IMR-90 (cell line): ENCODE results near the gene IKBIP. TPM values are rescaled to one million over a fixed set of nuclear protein-coding genes. Genes with fewer than 3 reads are reported as not detected.

Experiments used
- ATAC-seq: fragments of 200-7000 bp; cut with Tn5 transposase; 2 replicates; pipeline ENCODE4 v1.9.1; 2020; ENCODE audit warnings: low read depth, mild to moderate bottlenecking, moderate library complexity
- BruUV-seq: library from RNA; stranded (reverse); fragments of 400-500 nt; replicated peaks from 2 replicates; lab custom pipeline; 2021; lab: Mats Ljungman, UMichigan
- CTCF ChIA-PET: fragments of 300-600 bp; formaldehyde crosslinking; extraction: SDS; loops from one replicate; lab custom pipeline; 2021; ENCODE audit warnings: antibody characterized with exemption; lab: Yijun Ruan, JAX
- POLR2A ChIA-PET: fragments of 300-600 bp; sonication (Branson Sonifier 250); formaldehyde crosslinking; loops from one replicate; lab custom pipeline; 2022; ENCODE audit warnings: antibody characterized with exemption; ENCODE audit not compliant: unreplicated experiment; lab: Charles Lee
- DNase-seq: peaks from one replicate; pipeline ENCODE4 v3.0.0; 2013
- H2AFZ ChIP-seq: replicated peaks from 2 replicates; pipeline ENCODE3; 2013; ENCODE audit warnings: low read length, mild to moderate bottlenecking; ENCODE audit not compliant: poor library complexity
- H2AK5ac ChIP-seq: 2 replicates; pipeline ENCODE4 v1.6.1; 2013; ENCODE audit warnings: low read depth, low read length, inconsistent platforms
- H2AK9ac ChIP-seq: replicated peaks from 2 replicates; pipeline ENCODE3; 2013; ENCODE audit warnings: mild to moderate bottlenecking, low read depth, low read length, moderate library complexity; ENCODE audit not compliant: poor library complexity
- H2BK120ac ChIP-seq: 2 replicates; pipeline ENCODE4 v1.6.1; 2013; ENCODE audit warnings: low read depth, low read length, inconsistent platforms
- H2BK15ac ChIP-seq: 3 replicates; pipeline ENCODE4 v1.6.1; 2013; ENCODE audit warnings: low read depth, low read length, inconsistent platforms
- H2BK20ac ChIP-seq: 2 replicates; pipeline ENCODE4 v1.6.1; 2013; ENCODE audit warnings: low read depth, mild to moderate bottlenecking, inconsistent platforms, low read length, moderate library complexity
- H2BK5ac ChIP-seq: 2 replicates; pipeline ENCODE4 v1.6.1; 2013; ENCODE audit warnings: mild to moderate bottlenecking, low read depth, low read length, inconsistent platforms; ENCODE audit not compliant: poor library complexity, severe bottlenecking
- H3K14ac ChIP-seq: replicated peaks from 2 replicates; pipeline ENCODE4 v1.6.1; 2013; ENCODE audit warnings: low read depth, low read length, inconsistent platforms
- H3K18ac ChIP-seq: 2 replicates; pipeline ENCODE4 v1.6.1; 2013; ENCODE audit warnings: low read depth, low read length, control low read depth
- H3K23ac ChIP-seq: 2 replicates; pipeline ENCODE4 v1.6.1; 2013; ENCODE audit warnings: low read depth, low read length, inconsistent platforms
- H3K27ac ChIP-seq: 2 replicates; pipeline ENCODE4 v1.5.1; 2013; ENCODE audit warnings: mild to moderate bottlenecking, control low read depth, low read length; ENCODE audit not compliant: insufficient read depth
- H3K27me3 ChIP-seq: 2 replicates; pipeline ENCODE4 v1.6.1; 2013; ENCODE audit warnings: low read length; ENCODE audit not compliant: control insufficient read depth, insufficient read depth
- H3K36me3 ChIP-seq: 2 replicates; pipeline ENCODE4 v1.6.1; 2013; ENCODE audit warnings: low read length, mixed read lengths; ENCODE audit not compliant: control insufficient read depth, insufficient read depth
- H3K4ac ChIP-seq: 2 replicates; pipeline ENCODE4 v1.6.1; 2013; ENCODE audit warnings: low read depth, low read length, inconsistent platforms
- H3K4me1 ChIP-seq: 2 replicates; pipeline ENCODE4 v1.6.1; 2013; ENCODE audit warnings: low read length, mixed read lengths; ENCODE audit not compliant: control insufficient read depth, insufficient read depth
- H3K4me2 ChIP-seq: 2 replicates; pipeline ENCODE4 v1.6.1; 2013; ENCODE audit warnings: low read depth, mild to moderate bottlenecking, control low read depth, low read length, moderate library complexity
- H3K4me3 ChIP-seq: 2 replicates; pipeline ENCODE4 v1.5.1; 2013; ENCODE audit warnings: low read depth, mild to moderate bottlenecking, control low read depth, low read length, moderate library complexity; ENCODE audit not compliant: insufficient read depth
- H3K56ac ChIP-seq: 2 replicates; pipeline ENCODE4 v1.6.1; 2013; ENCODE audit warnings: low read length, inconsistent platforms; ENCODE audit not compliant: insufficient read depth; ENCODE audit errors: extremely low read depth
- H3K79me1 ChIP-seq, 2 experiments: 2 replicates each; pipeline ENCODE4 v1.6.1; 2013; ENCODE audit warnings: low read length in 2 of 2, inconsistent platforms in 1 of 2, low read depth in 1 of 2
- H3K9ac ChIP-seq: 2 replicates; pipeline ENCODE4 v1.6.1; 2013; ENCODE audit warnings: low read depth, low read length, control low read depth
- H3K9me1 ChIP-seq: 2 replicates; pipeline ENCODE4 v1.6.1; 2013; ENCODE audit warnings: low read length, inconsistent platforms; ENCODE audit not compliant: insufficient read depth
- H3K9me3 ChIP-seq: 2 replicates; pipeline ENCODE4 v1.6.1; 2013; ENCODE audit warnings: low read length; ENCODE audit not compliant: control insufficient read depth, insufficient read depth
- H4K20me1 ChIP-seq: 2 replicates; pipeline ENCODE4 v1.6.1; 2013; ENCODE audit warnings: low read length, inconsistent platforms; ENCODE audit not compliant: insufficient read depth
- H4K5ac ChIP-seq: 2 replicates; pipeline ENCODE4 v1.6.1; 2013; ENCODE audit warnings: mild to moderate bottlenecking, low read depth, low read length, control low read depth
- H4K8ac ChIP-seq, 2 experiments: 2 replicates each; pipeline ENCODE4 v1.6.1; 2013; ENCODE audit warnings: low read depth in 2 of 2, low read length in 2 of 2, control low read depth in 1 of 2, inconsistent platforms in 1 of 2
- H4K91ac ChIP-seq: 2 replicates; pipeline ENCODE4 v1.6.1; 2013; ENCODE audit warnings: low read depth, low read length, inconsistent platforms; ENCODE audit not compliant: insufficient read depth
- ELK1 ChIP-seq: fragments of 150-350 bp; IDR thresholded peaks from 2 replicates; pipeline ENCODE4 v1.6.1; 2016; ENCODE audit warnings: low read depth, mild to moderate bottlenecking, low read length, moderate library complexity, borderline replicate concordance
- MAFK ChIP-seq: IDR thresholded peaks from 2 replicates; pipeline ENCODE4 v1.6.1; 2012; ENCODE audit warnings: low read depth, low read length, improper control_type of control experiment
- MXI1 ChIP-seq: IDR thresholded peaks from 2 replicates; pipeline ENCODE4 v1.6.1; 2012; ENCODE audit warnings: low read depth, mild to moderate bottlenecking, low read length, moderate library complexity, borderline replicate concordance
- NFE2L2 ChIP-seq: fragments of 150-350 bp; IDR thresholded peaks from 2 replicates; pipeline ENCODE4 v1.6.1; 2016; ENCODE audit warnings: low read depth, mild to moderate bottlenecking, low read length
- POLR2A ChIP-seq: IDR thresholded peaks from 2 replicates; pipeline ENCODE4 v1.6.1; 2012; ENCODE audit warnings: mild to moderate bottlenecking, low read depth, low read length
- RFX5 ChIP-seq: IDR thresholded peaks from 2 replicates; pipeline ENCODE4 v1.8.0; 2012; ENCODE audit warnings: low read depth, mild to moderate bottlenecking, low read length, moderate library complexity
- USF2 ChIP-seq: fragments of 150-350 bp; IDR thresholded peaks from 2 replicates; pipeline ENCODE4 v1.6.1; 2017; ENCODE audit warnings: mild to moderate bottlenecking, antibody characterized with exemption, low read length, low read depth
- WGBS, 2 experiments: methylation state at CpG; one replicate each; pipeline versions ENCODE4 v1.1.5 to v1.1.7; 2013; ENCODE audit warnings: missing lambda C conversion rate in 2 of 2; ENCODE audit not compliant: insufficient read length in 1 of 2; ENCODE audit errors: extremely low coverage in 2 of 2; 5-methylcytosine and 5-hydroxymethylcytosine counted together
- dilution Hi-C: fragments of 300-500 bp; cut with HindIII; formaldehyde crosslinking; loops from one replicate; pipeline ENCODE4 v1.14.3; 2018; ENCODE audit warnings: low sequenced_read_pairs; ENCODE audit not compliant: unreplicated experiment
- in situ Hi-C: fragments of 300-500 bp; cut with MboI; formaldehyde crosslinking; loops from 3 replicates; pipeline ENCODE4 v1.14.3; 2019; ENCODE audit warnings: low sequenced_read_pairs, inconsistent platforms, mixed read lengths
- intact Hi-C: fragments of 100-400 bp; cut with micrococcal nuclease; formaldehyde crosslinking; loops from 2 replicates; pipeline ENCODE4 v1.10.0; 2022
- polyA plus RNA-seq, 3 experiments: library from polyadenylated mRNA; depleted of rRNA; stranded (reverse); fragments of >200 nt; gene quantifications; 2 replicates each; pipeline ENCODE4 v1.2.3, GENCODE V29; 2012; ENCODE audit warnings: low replicate concordance in 1 of 3
- total RNA-seq: library from RNA; depleted of rRNA; stranded (reverse); fragments of >200 nt; gene quantifications from 2 replicates; pipeline ENCODE4 v1.2.3, GENCODE V29; 2012

Gene IKBIP
- total and polyA plus RNA-seq, 2 of the 4 experiments (the other 2 are of a cell fraction): 37.1 to 52.7 TPM

- H2BK15ac ChIP-seq: no peak overlapping the region
- intact Hi-C loops (no loop called here), dilution Hi-C loops (no loop called here), in situ Hi-C loops (no loop called here)
- ChIA-PET POLR2A (interaction anchor here (0.6 kb wide), 1 partner anchor 13 kb away, joined by 3 read pairs; the partner anchor contains the start of gene SLC25A3), CTCF (no interaction called here)
- H3K4ac ChIP-seq: no peak overlapping the region
- no peak overlapping the region for H2AK9ac ChIP-seq
- WGBS, 2 experiments: 100% methylated on average over 2 of the region's 5 CpGs; no CpG with 5 or more reads in 1 of the 2 experiments
- no peak overlapping the region for H3K27ac ChIP-seq
- H3K9me1 ChIP-seq: no peaks in the 10 kb centered on the region
- no peak for TF ChIP-seq ELK1
- no peak for TF ChIP-seq NFE2L2
- no peak for TF ChIP-seq POLR2A
- no peak for TF ChIP-seq USF2
- TF ChIP-seq RFX5: no peak
- no peak for TF ChIP-seq MXI1
- TF ChIP-seq MAFK: no peak
- no peak overlapping the region for H2BK20ac ChIP-seq
- no peak overlapping the region for H2AK5ac ChIP-seq
- H3K27me3 ChIP-seq: no peaks in the 10 kb centered on the region
- no peaks in the 10 kb centered on the region for H3K79me1 ChIP-seq
- no peak overlapping the region for H2AFZ ChIP-seq
- no peak overlapping the region for H4K91ac ChIP-seq
- no peak overlapping the region for H3K9ac ChIP-seq
- no peak overlapping the region for H2BK5ac ChIP-seq
- H3K23ac ChIP-seq: no peak overlapping the region
- H3K4me2 ChIP-seq: no peak overlapping the region
- H3K9me3 ChIP-seq: no peaks in the 10 kb centered on the region
- H3K14ac ChIP-seq: no peak overlapping the region
- no peak overlapping the region for H2BK120ac ChIP-seq
- no peaks in the 10 kb centered on the region for H4K20me1 ChIP-seq
- H3K4me1 ChIP-seq: no peaks in the 10 kb centered on the region
- H3K36me3 ChIP-seq: no peaks in the 10 kb centered on the region
- H3K4me3 ChIP-seq: no peak overlapping the region
- H4K5ac ChIP-seq: no peak overlapping the region
- no peak overlapping the region for H3K56ac ChIP-seq
- no peak overlapping the region for H4K8ac ChIP-seq
- DNase-seq (no peak), ATAC-seq (no peak)
- no peak overlapping the region for H3K18ac ChIP-seq
- no TSS peak for BruUV-seq
Observed at GRCh38 chr12:98580695-98581094, 63.9 kb downstream of the IKBIP start.
